Stimulated activated CD4-positive, alpha-beta T cell treated with anti-CD3 and anti-CD28 coated beads, Interleukin-4, amount 100 ng/mL, for 1 hour (primary cell): ENCODE data around the gene GK.
A peak's percentile ranks its signal among the peaks of the same experiment; 100 is the strongest.
"Not testable (repeated sequence)": the region's sequence is repeated elsewhere in the genome, so short reads cannot be mapped to it uniquely, and the experiment has no call there.

Experiments used
- DNase-seq: peaks from one replicate; pipeline ENCODE4 v3.0.0-alpha.2; 2020

GK gene

GRCh38 chrX:30653415-30654131 is at the start of gene GK:
GK (plus strand) TSS chrX:30653423; CDS start chrX:30653538, 115 bp downstream.
- DNase-seq = peak; percentile 18

- DNase-seq = no peak
Observed at GRCh38 chrX:30607155-30607554, 46.1 kb upstream of the GK start.

GRCh38 chrX:30610026-30610425 is 43.2 kb upstream of the GK start:
- no peak for DNase-seq

- no peak for DNase-seq
Observed at GRCh38 chrX:30612250-30612655, 41.0 kb upstream of the GK start.

GRCh38 chrX:30613721-30614120 is 39.5 kb upstream of the GK start:
- DNase-seq = no peak

GRCh38 chrX:30615229-30615628 is 38.0 kb upstream of the GK start:
- no peak for DNase-seq

- no peak for DNase-seq
Observed at GRCh38 chrX:30618160-30618765, 35.0 kb upstream of the GK start.

GRCh38 chrX:30620125-30620524 is 33.1 kb upstream of the GK start:
- DNase-seq = no peak

- DNase-seq = no peak
Observed at GRCh38 chrX:30620980-30621618, 32.1 kb upstream of the GK start.

- no peak for DNase-seq
Observed at GRCh38 chrX:30622361-30622760, 30.9 kb upstream of the GK start.

- DNase-seq = no peak
Observed at GRCh38 chrX:30626402-30626801, 26.8 kb upstream of the GK start.

GRCh38 chrX:30627818-30628652 is 25.2 kb upstream of the GK start:
- DNase-seq = no peak

GRCh38 chrX:30634070-30634469 is 19.2 kb upstream of the GK start:
- DNase-seq = not testable (repeated sequence)

- DNase-seq = no peak
Observed at GRCh38 chrX:30635630-30636029, 17.6 kb upstream of the GK start.

GRCh38 chrX:30637874-30638815 is 15.1 kb upstream of the GK start:
- no peak for DNase-seq

GRCh38 chrX:30639702-30640101 is 13.5 kb upstream of the GK start:
- not testable (repeated sequence) for DNase-seq

- no peak for DNase-seq
Observed at GRCh38 chrX:30642642-30643041, 10.6 kb upstream of the GK start.

- no peak for DNase-seq
Observed at GRCh38 chrX:30643313-30643821, 9.9 kb upstream of the GK start.

GRCh38 chrX:30649859-30650258 is 3.4 kb upstream of the GK start:
- DNase-seq = no peak

GRCh38 chrX:30652527-30653414 is 452 bp upstream of the GK start:
- peak; percentile 89 for DNase-seq

- not testable (repeated sequence) for DNase-seq
Observed at GRCh38 chrX:30654386-30654785, 1.2 kb downstream of the GK start.
